ENCODE results near the gene ZNF316.

GRCh38 chr7:6607651-6608051 is 29.5 kb upstream of the ZNF316 start:
- TF ChIP-seq CTCF (IDR thresholded peaks at IDR 0.05) (no peak), POLR2A (IDR thresholded peaks at IDR 0.05) (no peak), EP300 (IDR thresholded peaks at IDR 0.05) (no peak)

Data from tibial nerve (tissue), 4 donors.